Right lobe of liver (tissue), 6 donors: Measurements from ENCODE around the gene CPLX3. TPM values are rescaled to one million over a fixed set of nuclear protein-coding genes. Genes with fewer than 3 reads are reported as not detected.

Experiments
- ATAC-seq, 4 donors: fragments of 200-7000 bp; cut with Tn5 transposase; one replicate each; pipeline ENCODE4 v1.9.1; 2020; ENCODE audit warnings: mild to moderate bottlenecking in 4 of 4, moderate library complexity in 4 of 4
- DNase-seq, 3 donors: peaks; one replicate each; pipeline ENCODE4 v3.0.0-alpha.2; 2020
- H3K27ac ChIP-seq, 3 donors: fragments of 200-600 bp; one replicate each; pipeline ENCODE4 v1.8.0; 2022
- H3K27me3 ChIP-seq, 2 donors: fragments of 200-600 bp; one replicate each; pipeline ENCODE4 v1.8.0; 2022
- H3K36me3 ChIP-seq, 4 donors: fragments of 200-600 bp; sonication (generic) in 1 of 4; one replicate each; pipeline versions ENCODE4 v1.5.1 to v1.8.0; 2017 to 2022; ENCODE audit warnings: control low read depth in 1 of 4
- H3K4me1 ChIP-seq, 4 donors: fragments of 200-600 bp; sonication (generic) in 1 of 4; one replicate each; pipeline versions ENCODE4 v1.5.1 to v1.8.0; 2017 to 2022; ENCODE audit warnings: control low read depth in 1 of 4
- H3K4me3 ChIP-seq, 3 donors: fragments of 200-600 bp; one replicate each; pipeline ENCODE4 v1.8.0; 2022
- H3K9me3 ChIP-seq, 4 donors: fragments of 200-600 bp; sonication (generic) in 1 of 4; one replicate each; pipeline versions ENCODE4 v1.5.1 to v1.8.0; 2017 to 2022; ENCODE audit warnings: control low read depth in 1 of 4
- POLR2A ChIP-seq: fragments of 450-650 bp; IDR thresholded peaks from one replicate; pipeline ENCODE4 v1.6.1; 2017; ENCODE audit warnings: antibody characterized with exemption, mild to moderate bottlenecking
- WGBS: methylation state at CpG from one replicate; pipeline ENCODE4 v1.1.6; 2018; ENCODE audit warnings: low coverage, low lambda C conversion rate; ENCODE audit not compliant: insufficient coverage; ENCODE audit errors: missing lambda C conversion rate; 5-methylcytosine and 5-hydroxymethylcytosine counted together
- intact Hi-C, 2 donors: fragments of 100-400 bp; cut with DNase I; formaldehyde crosslinking; loops; one replicate each; pipeline versions ENCODE4 v1.11.2 to v1.14.1; 2022
- total RNA-seq, 6 experiments: library from RNA; depleted of rRNA in 2 of 6; stranded (reverse); fragments of >200 nt in 2 of 6; fragmentation: NEBNext Ultra II Directional in 3 of 6; extraction: Animal tissue kit (Norgen Biotek cat#: 25700) in 3 of 6; gene quantifications; one replicate each; pipeline versions ENCODE4 v1.1.0 to v1.2.4, GENCODE V29; 2016 to 2023
- TF ChIP-seq, protein P1 (sequence below), 4 donors: fragments of 200-600 bp in 3 of 4; fragments of 450-650 bp in 1 of 4; IDR thresholded peaks; one replicate each; pipeline versions ENCODE4 v1.5.1 to v1.8.0; 2016 to 2022; ENCODE audit warnings: antibody characterized with exemption in 4 of 4, mild to moderate bottlenecking in 2 of 4
- donor health status: DM: no; HTN: yes; CAD: no.
- donor health status: DM: no; HTN: no; CAD: no.
- donor health status: DM: no; HTN: no; CAD: no.
- donor health status: DM: no; HTN: yes; CAD: no.
- donor health status: DM: no; HTN: yes; CAD: no.

The CPLX3 gene
- total RNA-seq, 6 experiments from 2014 or later, result not detected

DNA sequence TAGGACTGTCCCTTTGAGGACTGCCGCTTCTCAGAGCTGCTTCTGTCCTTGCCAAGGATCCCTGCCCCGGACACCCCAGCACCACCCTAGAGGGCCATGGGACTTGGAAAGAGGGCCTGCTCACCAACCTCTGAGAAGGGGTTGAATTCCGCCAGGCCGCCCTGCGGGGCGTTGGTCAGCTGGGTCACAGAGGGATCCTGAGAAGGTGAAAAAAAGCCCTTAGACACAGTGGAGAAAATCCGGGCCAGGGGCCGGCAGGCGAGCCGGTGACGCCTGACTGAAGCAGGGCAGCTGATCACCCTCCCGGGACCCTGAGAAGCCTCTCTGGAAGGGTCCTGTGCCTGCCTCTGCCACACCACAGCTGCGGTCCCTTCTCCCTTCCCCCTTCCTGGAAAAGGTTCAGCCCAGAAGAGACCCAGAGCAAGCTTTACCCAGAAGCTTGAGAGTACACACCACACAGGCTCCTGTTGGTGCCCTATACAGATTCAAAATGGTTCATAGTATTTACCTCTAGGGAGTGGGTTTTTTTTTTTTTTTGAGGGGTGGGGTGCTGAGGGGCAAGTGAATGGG is 28.1 kb downstream of the CPLX3 start:
- WGBS, result no CpG with 5 or more reads among the region's 13 CpGs
- intact Hi-C loops, result no loop called here
- Histone ChIP-seq H3K27me3 (no peaks in the 10 kb centered on the region), H3K27ac (no peak overlapping the region), H3K4me1 (peaks cover 0 to 5% (median 0%) of the 10 kb centered on the region in 4 donors), H3K36me3 (peaks cover 0 to 42% (median 14%) of the 10 kb centered on the region in 4 donors), H3K4me3 (no peak overlapping the region), H3K9me3 (no peaks in the 10 kb centered on the region)
- no peak for ATAC-seq
- TF ChIP-seq, protein P1, sequence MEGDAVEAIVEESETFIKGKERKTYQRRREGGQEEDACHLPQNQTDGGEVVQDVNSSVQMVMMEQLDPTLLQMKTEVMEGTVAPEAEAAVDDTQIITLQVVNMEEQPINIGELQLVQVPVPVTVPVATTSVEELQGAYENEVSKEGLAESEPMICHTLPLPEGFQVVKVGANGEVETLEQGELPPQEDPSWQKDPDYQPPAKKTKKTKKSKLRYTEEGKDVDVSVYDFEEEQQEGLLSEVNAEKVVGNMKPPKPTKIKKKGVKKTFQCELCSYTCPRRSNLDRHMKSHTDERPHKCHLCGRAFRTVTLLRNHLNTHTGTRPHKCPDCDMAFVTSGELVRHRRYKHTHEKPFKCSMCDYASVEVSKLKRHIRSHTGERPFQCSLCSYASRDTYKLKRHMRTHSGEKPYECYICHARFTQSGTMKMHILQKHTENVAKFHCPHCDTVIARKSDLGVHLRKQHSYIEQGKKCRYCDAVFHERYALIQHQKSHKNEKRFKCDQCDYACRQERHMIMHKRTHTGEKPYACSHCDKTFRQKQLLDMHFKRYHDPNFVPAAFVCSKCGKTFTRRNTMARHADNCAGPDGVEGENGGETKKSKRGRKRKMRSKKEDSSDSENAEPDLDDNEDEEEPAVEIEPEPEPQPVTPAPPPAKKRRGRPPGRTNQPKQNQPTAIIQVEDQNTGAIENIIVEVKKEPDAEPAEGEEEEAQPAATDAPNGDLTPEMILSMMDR (IDR thresholded peaks at IDR 0.05), result no peak
- no peak for TF ChIP-seq POLR2A
- DNase-seq, result no peak

DNA sequence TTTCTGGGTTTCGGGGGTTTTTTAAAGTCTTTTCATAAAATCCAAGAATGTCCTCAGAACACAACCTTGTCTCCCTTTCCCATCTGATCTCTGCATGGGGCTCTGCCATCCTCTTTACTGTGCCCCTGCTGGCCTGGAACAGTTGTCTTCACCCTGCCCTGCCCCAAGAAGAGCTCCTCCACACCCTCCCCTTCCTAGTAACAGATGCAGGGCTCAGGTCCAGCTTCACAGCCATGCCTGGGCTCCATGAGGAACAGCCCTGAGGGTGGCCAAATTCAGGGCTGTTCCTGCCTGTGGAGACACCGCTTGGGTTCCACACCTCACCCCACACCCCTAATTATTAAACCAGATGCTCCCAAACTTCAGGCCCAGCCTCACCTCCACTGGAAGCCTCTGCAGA is 29.4 kb downstream of the CPLX3 start:
- no peaks in the 10 kb centered on the region for H3K9me3 ChIP-seq
- ATAC-seq, result no peak

DNA sequence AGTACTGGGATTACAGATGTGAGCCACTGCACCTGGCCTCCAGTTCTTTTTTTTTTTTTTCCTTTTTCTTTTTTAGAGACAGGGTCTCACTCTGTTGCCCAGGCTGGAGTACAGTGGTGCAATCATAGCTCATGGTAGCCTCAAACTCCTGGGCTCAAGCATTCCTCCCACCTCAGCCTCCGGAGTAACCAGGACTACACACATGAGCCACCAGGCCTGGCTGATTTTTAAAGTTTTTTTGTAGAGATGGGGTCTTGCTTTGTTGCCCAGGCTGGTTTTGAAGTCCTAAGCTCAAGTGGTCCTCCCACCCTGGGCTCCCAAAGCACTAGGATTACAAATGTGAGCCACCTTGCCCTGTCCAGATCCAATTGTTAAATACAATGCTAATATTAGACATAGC is 30.1 kb downstream of the CPLX3 start:
- H3K4me3 ChIP-seq, result no peak overlapping the region
- H3K9me3 ChIP-seq, result no peaks in the 10 kb centered on the region
- WGBS, result no CpG with 5 or more reads among the region's 1 CpG
- DNase-seq (no peak), ATAC-seq (no peak)
- H3K4me1 ChIP-seq, result peaks cover 0 to 5% (median 0%) of the 10 kb centered on the region in 4 donors
- peaks cover 0 to 23% (median 11%) of the 10 kb centered on the region in 4 donors for H3K36me3 ChIP-seq
- intact Hi-C loops, result no loop called here
- TF ChIP-seq, protein P1 (IDR thresholded peaks at IDR 0.05), result no peak
- no peak for TF ChIP-seq POLR2A
- no peak overlapping the region for H3K27ac ChIP-seq
- H3K27me3 ChIP-seq, result no peaks in the 10 kb centered on the region

More for the DNA sequence above, 29.4 kb downstream of the CPLX3 start:
- Histone ChIP-seq H3K36me3 (peaks cover 0 to 30% (median 13%) of the 10 kb centered on the region in 4 donors), H3K27me3 (no peaks in the 10 kb centered on the region), H3K4me1 (peaks cover 0 to 5% (median 0%) of the 10 kb centered on the region in 4 donors), H3K4me3 (no peak overlapping the region), H3K27ac (no peak overlapping the region)
- 100% methylated on average over 2 of the region's 2 CpGs for WGBS
- intact Hi-C loops, result no loop called here
- no peak for TF ChIP-seq POLR2A
- TF ChIP-seq, protein P1 (IDR thresholded peaks at IDR 0.05), result no peak
- DNase-seq, result no peak

GRCh38 chr15:74857082-74857655 is 30.7 kb downstream of the CPLX3 start:
- no peak overlapping the region for H3K27ac ChIP-seq
- H3K36me3 ChIP-seq, result peaks cover 0 to 17% (median 10%) of the 10 kb centered on the region in 4 donors
- DNase-seq, result no peak
- no peak overlapping the region for H3K4me3 ChIP-seq
- no peaks in the 10 kb centered on the region for H3K27me3 ChIP-seq
- peaks cover 0 to 5% (median 0%) of the 10 kb centered on the region in 4 donors for H3K4me1 ChIP-seq
- peak in 2 of 4 donors; percentile 34 to 72 for ATAC-seq
- TF ChIP-seq POLR2A, result no peak
- TF ChIP-seq, protein P1 (IDR thresholded peaks at IDR 0.05), result no peak
- no peaks in the 10 kb centered on the region for H3K9me3 ChIP-seq
- 55% methylated on average over 5 of the region's 5 CpGs for WGBS
- intact Hi-C loops, result no loop called here
